GM19395 (cell line): ENCODE measurements around the gene NAA30.
A peak's percentile ranks its signal among the peaks of the same experiment; 100 is the strongest.

Experiments used
- ATAC-seq: cut with Tn5 transposase; IDR thresholded peaks from one replicate; pipeline ENCODE4 v1.9.1; 2021; ENCODE audit warnings: mild to moderate bottlenecking, moderate library complexity; ENCODE audit not compliant: unreplicated experiment

NAA30 gene

DNA sequence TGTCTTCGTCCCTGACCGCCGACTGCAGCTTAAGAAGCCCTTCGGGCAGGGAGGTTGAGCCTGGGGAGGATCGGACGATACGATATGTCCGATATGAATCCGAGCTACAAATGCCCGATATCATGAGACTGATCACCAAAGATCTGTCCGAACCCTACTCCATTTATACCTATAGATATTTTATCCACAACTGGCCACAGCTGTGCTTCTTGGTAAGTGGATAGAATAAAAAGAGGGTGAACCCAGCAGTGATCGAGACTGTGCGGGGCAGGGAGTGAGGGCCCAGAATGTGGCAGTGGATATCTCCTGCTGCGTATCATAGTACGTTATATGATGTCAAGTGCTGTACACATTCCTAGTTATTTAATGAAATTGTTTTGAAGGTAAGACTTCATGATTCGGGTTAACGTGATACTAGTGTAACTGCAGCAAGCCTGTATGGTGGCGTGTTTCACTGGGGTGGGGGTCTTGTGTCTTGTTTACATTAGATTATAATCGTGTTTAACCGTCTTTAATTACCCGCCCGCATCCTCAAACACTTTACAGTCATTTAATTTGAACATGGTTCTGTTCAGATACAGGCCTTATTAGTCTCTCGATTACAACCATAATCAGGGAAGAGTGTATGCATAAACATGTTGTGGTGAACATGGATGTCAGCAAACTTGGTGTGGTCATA lies 1.3 kb downstream of the NAA30 start:
- ATAC-seq, result peak; percentile 1

DNA sequence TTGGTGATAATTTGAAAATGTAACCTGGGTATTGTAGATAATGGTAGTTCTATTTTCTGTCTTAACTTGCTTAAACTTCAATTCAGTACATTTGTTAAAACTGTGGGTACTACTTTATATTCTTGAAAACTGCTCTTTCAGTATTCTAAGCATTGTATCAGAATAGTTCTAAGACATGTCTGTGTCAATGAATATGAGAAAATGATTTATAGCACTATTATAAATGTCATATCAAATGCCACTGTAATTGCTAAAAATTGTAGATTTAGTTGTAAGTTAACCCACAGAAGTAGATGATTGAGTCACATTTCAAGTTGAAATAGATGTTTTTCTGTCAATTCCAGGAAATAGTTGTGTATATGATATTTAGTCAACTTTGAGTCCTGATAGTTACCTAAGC lies 2.4 kb downstream of the NAA30 start:
- no peak for ATAC-seq

DNA sequence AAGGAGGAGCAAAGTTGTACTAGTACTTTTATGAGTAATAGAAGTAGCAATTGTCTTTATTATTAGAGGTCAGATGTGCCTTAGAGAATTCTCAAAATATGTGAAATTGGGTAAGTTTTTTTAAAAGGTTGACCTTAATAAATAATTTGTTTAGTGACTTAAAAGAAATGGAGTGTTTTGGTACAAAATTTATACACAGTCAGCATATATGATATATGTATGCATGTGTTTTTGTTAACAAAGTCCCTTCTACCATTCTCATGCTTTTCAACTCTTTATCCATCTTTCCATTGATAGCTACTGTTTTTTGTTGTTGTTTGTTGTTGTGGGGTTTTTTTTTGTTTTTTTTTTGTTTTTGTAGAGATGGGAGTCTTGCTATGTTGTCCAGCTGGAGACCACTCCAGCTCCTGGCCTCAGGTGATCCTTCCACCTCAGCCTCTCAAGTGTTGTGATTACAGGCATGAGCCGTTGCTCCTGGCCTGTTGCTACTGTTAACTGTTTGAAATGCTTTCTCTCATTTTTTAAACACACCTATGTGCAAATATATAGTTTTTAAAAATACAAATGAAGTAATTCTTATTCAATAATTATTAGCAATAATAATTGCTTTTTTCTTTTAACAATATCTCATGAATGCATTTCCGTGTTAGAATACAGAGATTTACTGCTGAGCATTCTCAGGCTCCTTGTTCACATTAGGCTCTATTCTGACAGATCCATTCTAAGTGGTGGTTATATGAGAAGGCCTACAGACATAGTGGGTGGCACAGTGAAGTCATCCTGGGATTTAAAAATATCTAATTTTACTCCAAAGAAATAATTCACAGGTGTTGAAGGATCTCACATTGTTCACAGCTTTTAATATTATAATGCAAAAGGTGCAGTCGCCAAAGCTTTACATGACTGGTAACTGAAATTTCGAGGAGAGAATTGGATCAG lies 10.4 kb downstream of the NAA30 start:
- no peak for ATAC-seq

DNA sequence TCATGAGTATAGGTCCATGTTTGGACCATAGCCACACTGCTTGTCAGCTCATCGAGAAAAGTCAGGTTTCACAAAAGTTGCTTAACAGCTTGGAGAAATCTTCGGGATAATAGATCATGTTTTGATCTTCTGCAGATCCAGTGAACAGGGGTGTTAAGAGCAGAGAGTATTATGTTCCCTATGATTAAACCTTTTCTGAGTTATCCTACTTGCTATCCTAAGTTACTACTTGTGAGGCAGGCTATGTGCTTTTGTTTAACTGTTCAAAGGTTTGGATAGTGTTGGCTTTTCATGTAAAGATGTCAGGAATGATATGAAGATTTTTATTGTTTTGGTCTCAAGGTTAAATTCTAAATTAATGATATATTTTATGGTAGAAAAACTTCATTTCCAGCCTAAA lies 11.1 kb downstream of the NAA30 start:
- no peak for ATAC-seq

DNA sequence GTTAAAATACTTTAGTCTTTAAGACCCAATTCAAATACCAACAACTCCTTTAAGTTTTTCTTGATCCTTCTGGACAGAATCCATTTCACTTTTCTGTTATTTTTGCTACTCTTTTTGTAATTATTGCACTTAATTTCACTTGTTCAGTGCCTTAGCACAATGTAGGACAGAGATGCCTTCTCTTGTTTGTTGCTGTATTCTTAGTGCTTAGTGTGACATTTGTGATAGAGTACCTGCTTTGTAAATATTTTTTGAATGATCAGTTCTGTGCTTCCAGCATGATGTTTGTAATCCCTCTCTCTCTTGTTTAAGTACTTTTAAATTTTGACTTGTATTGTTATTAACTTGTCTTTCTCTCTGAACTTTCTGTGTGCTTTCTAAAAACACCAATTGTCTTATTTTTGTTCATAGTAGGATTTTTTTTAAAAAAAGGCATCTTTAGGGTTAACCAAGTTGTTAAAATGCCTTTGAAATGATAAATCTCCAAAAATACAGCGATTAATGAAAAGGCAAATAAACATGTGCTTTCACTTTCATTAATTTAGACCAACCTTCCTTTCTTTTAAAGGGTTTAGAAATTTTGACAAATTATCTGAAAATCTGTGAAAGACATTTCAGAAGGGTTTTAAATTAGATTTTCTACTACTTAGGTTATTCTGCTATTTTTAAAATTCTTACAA lies 11.9 kb downstream of the NAA30 start:
- ATAC-seq, result no peak

DNA sequence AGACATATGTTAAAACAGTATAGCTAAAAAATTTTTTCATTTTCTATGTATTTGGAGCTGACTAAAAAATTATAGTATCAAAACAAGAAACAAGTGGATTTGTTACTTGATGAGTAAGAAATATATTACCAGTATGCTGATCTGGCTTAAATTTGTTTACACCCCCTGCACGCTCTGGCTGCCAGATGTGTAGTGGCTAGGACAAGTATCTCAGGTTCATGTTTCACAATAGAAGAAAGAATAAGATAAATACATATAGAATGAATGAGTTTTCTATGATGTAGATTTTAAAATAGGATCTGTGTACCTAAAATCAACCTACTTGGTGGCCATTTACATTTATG lies 13.1 kb downstream of the NAA30 start:
- no peak for ATAC-seq

DNA sequence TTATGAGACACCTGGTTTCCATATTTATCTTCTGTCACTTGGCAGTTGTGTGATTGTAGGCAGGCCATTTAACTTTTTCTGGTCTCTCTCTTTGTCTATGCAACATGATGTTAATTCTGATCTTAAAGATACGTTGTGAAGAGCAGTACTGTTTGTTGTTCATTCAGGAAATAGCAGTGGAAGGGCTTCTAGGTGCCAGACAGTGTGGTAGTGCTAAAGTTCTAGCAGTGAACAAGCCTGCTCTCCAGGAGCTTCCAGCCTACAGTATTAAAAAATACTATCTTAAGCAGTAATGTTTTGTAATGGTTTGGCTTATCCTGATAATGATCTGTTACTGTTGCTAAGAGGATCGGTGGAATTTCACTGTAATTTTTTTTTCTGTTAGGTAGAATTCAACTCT lies 15.2 kb downstream of the NAA30 start:
- ATAC-seq, result no peak

DNA sequence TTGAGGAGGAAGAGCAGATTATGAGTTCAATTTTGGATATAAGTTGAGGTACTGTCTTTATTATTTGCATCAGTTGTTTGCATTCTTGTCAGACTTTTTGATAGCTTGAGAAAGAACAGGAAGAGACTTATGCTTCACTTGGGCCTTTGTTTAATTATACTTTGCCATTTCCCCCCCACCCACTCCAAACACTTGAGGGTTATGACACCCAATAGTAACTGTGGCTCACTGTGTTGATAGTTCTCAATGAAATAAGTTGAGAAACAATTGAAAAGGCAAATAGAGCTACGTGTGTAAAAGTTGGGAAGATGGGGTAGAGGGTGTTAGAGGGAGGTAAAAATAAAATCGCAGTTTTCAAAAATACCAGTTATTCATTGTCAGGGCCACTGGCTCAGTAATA lies 17.7 kb downstream of the NAA30 start:
- no peak for ATAC-seq

DNA sequence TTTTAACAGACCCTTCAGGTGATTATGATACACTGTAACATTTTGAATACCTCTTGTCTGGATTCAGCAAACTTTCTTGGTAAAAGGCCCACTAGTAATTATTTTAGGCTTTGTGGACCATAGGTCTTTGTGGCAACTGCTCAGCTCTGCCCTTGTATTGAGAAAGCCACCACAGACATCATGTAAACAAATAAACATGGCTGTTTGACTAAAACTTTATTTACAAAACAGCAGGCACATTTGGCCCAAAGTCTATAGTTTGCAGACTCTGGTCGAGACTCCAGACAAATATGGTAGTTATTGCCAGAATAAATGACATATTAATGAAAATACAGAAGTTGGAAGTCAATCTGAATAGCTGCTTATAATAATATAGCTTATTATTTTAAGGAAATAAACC lies 18.2 kb downstream of the NAA30 start:
- ATAC-seq, result no peak

DNA sequence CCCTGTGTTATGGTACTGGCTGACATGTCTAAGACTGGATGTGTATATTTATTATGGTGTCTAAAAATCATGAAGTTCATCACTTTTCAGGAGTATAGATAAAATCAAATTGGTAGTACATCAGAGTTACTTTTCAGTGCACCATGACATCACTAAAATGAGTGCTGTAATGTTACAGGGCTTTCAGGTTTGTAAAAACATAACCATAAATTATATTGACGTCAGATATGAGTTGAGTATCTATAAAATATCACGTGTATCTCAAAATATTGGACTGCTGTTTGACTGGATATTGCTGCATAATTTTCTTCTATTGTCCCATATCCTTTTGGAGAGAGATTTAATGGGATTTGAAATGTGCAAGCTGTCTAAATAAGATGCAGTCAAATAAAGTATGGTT lies 22.0 kb downstream of the NAA30 start:
- ATAC-seq, result no peak

DNA sequence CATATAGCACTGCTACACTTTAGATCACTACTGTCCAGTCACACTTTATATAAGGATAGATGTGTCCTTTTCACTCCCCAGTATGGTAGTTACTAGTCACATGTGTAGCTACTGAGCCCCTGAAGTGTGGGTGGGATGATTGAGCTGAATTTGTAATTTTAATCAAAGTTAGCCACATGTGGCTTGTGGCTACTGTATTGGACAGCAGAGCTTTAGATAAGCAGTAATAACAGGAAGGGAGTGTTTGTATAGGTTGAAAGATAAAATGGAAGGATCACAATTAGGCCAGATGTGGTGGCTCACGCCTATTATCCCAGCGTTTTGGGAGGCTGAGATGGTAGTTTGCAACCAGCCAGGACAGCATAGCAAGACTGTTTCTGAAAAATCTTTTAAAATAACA lies 23.5 kb downstream of the NAA30 start:
- ATAC-seq, result no peak

DNA sequence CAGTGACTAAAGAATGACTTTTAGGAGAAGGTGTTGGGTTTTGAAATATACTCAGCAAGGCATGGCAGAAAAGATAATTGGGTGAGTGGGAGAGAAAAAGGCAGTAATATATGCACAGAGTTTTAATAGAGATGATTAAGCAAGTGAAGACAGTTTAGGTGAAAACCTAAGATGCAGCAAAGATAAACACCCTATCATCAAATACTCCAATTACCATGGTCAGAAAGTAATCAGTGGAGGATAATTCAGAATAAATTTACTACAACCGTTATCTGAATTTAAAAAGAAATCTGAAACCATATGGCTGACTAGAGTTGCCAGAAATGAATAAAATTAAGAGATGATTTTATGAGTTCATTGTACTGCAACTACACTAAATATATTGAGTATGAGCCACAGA lies 26.8 kb downstream of the NAA30 start:
- no peak for ATAC-seq

DNA sequence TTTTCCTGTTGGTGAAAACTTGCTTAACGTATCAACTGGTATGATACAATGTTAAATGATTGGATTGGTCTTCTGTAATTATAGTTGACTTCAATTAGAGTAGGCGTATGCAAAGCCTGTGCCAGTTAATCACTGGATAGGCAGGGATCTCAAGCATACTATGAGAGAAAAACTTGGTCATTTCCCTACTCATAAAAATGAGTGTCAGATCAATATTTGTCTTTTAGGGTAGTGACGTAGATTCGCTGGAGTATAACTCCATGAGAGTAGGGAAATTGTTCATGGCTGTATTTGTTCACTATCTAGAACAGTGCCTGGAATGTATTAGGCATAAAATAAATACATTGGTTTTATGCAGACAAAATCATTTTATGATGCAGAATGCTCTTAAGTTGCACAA lies 28.6 kb downstream of the NAA30 start:
- no peak for ATAC-seq

DNA sequence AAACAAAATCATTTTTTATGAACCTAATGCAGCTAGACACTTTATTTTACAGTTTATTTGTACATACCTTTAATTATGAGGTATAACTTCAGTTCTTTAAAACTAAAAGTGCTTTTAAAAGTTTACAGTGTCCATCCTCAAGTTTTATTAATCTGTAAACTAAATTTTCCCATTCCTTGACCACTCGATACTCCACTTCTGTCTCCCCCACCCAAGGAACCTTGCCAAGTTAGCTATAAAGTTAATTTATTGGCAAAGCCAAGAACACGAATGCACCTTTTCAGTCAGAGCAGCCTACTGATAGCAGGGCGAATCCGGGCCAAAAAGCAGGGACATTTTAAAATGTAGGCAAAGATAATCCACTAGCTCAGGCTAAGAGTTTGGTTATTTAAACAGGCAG lies 29.6 kb downstream of the NAA30 start:
- ATAC-seq, result no peak

DNA sequence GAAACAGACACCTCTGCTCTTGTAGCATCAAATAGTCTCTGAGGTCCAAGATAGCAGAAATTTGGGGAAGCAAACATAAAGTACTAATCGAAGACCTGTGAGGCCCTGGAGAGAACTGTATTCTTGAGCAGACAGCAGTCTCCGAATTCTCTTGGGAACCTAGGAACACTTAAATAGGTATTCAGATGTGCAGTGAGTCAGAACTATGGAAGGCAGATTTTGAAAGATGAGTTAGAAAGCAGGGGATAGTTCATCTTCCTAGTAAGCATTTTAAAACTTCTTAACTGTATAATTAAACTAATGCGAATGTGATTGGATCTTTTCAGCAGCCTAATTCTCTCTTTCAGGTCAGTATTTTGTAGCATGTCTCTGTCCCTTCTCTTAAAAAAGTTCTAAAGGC lies 30.6 kb downstream of the NAA30 start:
- no peak for ATAC-seq

DNA sequence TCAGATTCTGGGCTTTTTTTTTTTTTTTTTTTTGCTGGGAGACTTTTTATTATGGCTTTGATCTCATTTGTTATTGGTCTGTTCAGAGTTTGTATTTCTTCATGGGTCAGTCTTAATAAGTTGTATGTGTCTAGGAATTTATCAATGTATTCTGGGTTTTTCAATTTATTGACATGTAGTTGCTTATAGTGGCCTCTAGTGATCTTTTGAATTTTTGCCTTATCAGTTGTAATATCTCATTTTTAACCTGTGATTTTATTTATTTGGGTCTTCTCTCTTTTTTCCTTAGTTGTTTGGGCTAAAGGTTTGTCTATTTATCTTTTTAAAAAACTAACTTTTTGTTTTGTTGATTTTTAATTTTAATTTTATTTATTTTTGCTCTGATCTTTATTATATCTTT lies 45.5 kb downstream of the NAA30 start:
- no peak for ATAC-seq

DNA sequence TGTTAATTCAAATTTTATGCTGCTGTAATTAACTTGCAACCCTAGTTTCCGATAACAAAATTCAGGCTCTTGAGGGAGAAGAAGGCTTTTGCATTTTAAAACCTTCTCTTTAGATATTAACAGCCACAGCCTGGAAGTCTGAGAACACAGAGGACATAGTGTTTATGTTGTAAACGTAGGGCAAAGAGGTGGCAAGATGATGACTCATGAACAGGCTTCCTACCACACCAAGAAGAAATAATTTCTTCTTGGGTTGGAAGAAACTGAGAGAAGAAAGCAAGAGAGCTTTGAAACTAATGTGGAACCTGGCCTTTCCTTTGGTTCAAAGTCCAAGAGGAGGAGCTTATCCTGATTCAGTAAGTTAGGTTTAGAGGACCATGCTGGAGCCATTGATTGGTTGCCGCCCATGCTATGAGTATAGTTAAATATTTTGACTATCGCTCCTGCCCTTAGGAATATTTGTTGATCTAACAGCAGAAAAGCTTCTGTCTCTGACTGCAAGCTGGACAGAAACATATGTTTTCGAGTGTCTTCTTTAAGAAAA lies 71.5 kb downstream of the NAA30 start:
- ATAC-seq, result no peak

DNA sequence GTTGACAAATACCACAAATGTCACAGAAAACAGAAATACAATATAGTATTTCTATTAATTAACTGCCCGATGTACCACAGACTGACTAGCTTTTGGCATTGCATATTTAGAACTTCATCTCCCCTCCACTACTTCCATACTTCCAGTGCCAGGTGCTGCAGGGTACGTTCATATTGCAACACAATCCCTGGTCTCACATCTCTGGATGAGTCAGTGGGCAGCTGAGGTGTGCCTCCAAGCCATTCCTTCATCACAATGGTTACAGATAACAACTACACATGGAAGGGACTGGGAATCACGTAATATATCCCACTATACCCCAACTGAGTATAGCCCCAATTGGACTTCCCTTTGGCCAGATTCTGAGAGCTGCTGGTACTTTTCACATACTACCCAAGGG lies 72.2 kb downstream of the NAA30 start:
- ATAC-seq, result no peak

DNA sequence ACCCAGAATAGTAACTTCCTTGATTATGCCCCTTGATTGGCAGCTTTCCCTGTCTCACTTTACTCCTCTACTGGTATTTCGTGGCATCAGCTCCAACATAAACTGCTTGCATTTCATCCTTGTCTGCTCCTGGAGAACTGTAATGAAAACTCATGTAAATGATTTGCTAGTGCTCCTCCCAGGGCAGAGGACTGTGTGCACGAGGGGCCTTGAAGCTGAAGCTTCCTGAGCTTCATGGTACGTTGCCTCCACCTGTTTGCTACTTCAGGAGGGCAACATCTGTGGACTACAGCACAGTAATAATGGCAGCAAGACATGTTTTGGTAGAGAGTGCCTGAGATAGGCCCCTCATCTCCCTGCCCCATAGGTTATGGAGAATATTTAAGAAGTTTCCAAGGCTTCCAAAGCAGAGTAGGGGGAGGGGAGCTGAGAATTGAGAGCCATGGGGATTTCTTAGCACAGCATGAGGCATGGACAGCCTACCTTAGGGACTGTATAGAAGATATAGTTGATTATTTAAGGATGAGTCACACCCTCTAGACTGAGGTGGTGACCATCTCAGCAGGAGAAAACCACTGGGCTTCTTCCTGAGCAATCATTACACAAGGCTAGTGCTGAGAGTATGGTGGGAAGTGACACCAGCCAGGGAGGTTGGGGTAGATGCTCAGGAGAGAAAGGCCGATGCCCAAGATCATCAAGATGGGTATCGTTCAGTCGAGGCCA lies 73.8 kb downstream of the NAA30 start:
- peak; percentile 92 for ATAC-seq
